Measurements from ENCODE around the gene PLCG2. TPM values are rescaled to one million over a fixed set of nuclear protein-coding genes. Genes with fewer than 3 reads are reported as not detected.

The PLCG2 gene
- total and polyA plus RNA-seq, 2 of the 8 experiments (the other 6 are each of a cell fraction or from before 2014, with no cell fraction given), result 6.1 to 6.9 TPM

- TF ChIP-seq CHD7 (IDR thresholded peaks at IDR 0.05; ENCODE audit: insufficient replicate concordance, low read length) (no peak), CEBPB (IDR thresholded peaks at IDR 0.05; ENCODE audit: low read depth, low read length) (no peak), ASH2L (IDR thresholded peaks at IDR 0.05; ENCODE audit: low read length) (no peak), JUN (IDR thresholded peaks at IDR 0.05; ENCODE audit: low read depth, low read length) (no peak), POU5F1 (IDR thresholded peaks at IDR 0.05; ENCODE audit: low read depth, low read length) (no peak), RXRA (IDR thresholded peaks at IDR 0.05; ENCODE audit: insufficient read depth, low read depth, low read length) (no peak), POLR2AphosphoS5 (IDR thresholded peaks at IDR 0.05; ENCODE audit: low read depth, low read length) (no peak), USF2 (IDR thresholded peaks at IDR 0.05; ENCODE audit: low read length) (no peak), GTF2F1 (IDR thresholded peaks at IDR 0.05; ENCODE audit: borderline replicate concordance, low read depth, low read length) (no peak), YY1 (IDR thresholded peaks at IDR 0.05; ENCODE audit: low read depth, low read length) (no peak), HDAC2 (IDR thresholded peaks at IDR 0.05; ENCODE audit: borderline replicate concordance in 1 of 2, low read depth in 2 of 2, low read length in 2 of 2) (no peak), SP4 (IDR thresholded peaks at IDR 0.05; ENCODE audit: low read length) (no peak)
Observed at GRCh38 chr16:81746566-81746965, 32.5 kb upstream of the PLCG2 start (continued).
